Stimulated activated CD4-positive, alpha-beta T cell treated with anti-CD3 and anti-CD28 coated beads, Interleukin-15, amount 100 ng/mL, for 24 hours (primary cell): ENCODE results near the gene ST8SIA5.

Source experiments
- DNase-seq: peaks from one replicate; pipeline ENCODE4 v3.0.0-alpha.2; 2020

ST8SIA5 gene

GRCh38 chr18:46705521-46705920 lies 51.3 kb downstream of the ST8SIA5 start:
- no peak for DNase-seq

- DNase-seq, result no peak
Observed at GRCh38 chr18:46704816-46705215, 52.0 kb downstream of the ST8SIA5 start.

GRCh38 chr18:46704189-46704588 lies 52.7 kb downstream of the ST8SIA5 start:
- DNase-seq, result no peak

GRCh38 chr18:46702471-46702870 lies 54.4 kb downstream of the ST8SIA5 start:
- no peak for DNase-seq

GRCh38 chr18:46700066-46700824 lies 56.6 kb downstream of the ST8SIA5 start:
- no peak for DNase-seq

GRCh38 chr18:46696702-46697101 lies 60.2 kb downstream of the ST8SIA5 start:
- DNase-seq, result no peak

GRCh38 chr18:46696268-46696667 lies 60.6 kb downstream of the ST8SIA5 start:
- DNase-seq, result no peak

GRCh38 chr18:46693996-46694395 lies 62.9 kb downstream of the ST8SIA5 start:
- no peak for DNase-seq

- no peak for DNase-seq
Observed at GRCh38 chr18:46688853-46689525, 67.9 kb downstream of the ST8SIA5 start.

GRCh38 chr18:46686186-46686585 lies 70.7 kb downstream of the ST8SIA5 start:
- no peak for DNase-seq

GRCh38 chr18:46683252-46683651 lies 73.6 kb downstream of the ST8SIA5 start:
- DNase-seq, result no peak

- DNase-seq, result no peak
Observed at GRCh38 chr18:46680784-46681695, 75.8 kb downstream of the ST8SIA5 start.

GRCh38 chr18:46679846-46680598 lies 76.8 kb downstream of the ST8SIA5 start:
- no peak for DNase-seq

GRCh38 chr18:46678785-46679399 lies 78.0 kb downstream of the ST8SIA5 start:
- no peak for DNase-seq

GRCh38 chr18:46678041-46678440 lies 78.8 kb downstream of the ST8SIA5 start:
- DNase-seq, result no peak

GRCh38 chr18:46677611-46678010 lies 79.2 kb downstream of the ST8SIA5 start:
- no peak for DNase-seq

GRCh38 chr18:46676182-46676835 lies 80.5 kb downstream of the ST8SIA5 start:
- DNase-seq, result no peak

- no peak for DNase-seq
Observed at GRCh38 chr18:46675112-46675511, 81.7 kb downstream of the ST8SIA5 start.

- no peak for DNase-seq
Observed at GRCh38 chr18:46672062-46672970, 84.5 kb downstream of the ST8SIA5 start.

- DNase-seq, result no peak
Observed at GRCh38 chr18:46668694-46669093, 88.2 kb downstream of the ST8SIA5 start.

GRCh38 chr18:46668135-46668534 lies 88.7 kb downstream of the ST8SIA5 start:
- no peak for DNase-seq
